GM19372 (cell line): ENCODE measurements around the gene BCAT1.
A peak's percentile ranks its signal among the peaks of the same experiment; 100 is the strongest.

Source experiments
- ATAC-seq: cut with Tn5 transposase; IDR thresholded peaks from one replicate; pipeline ENCODE4 v1.9.1; 2021; ENCODE audit warnings: mild to moderate bottlenecking, low read depth, moderate library complexity; ENCODE audit not compliant: unreplicated experiment

Gene BCAT1

DNA sequence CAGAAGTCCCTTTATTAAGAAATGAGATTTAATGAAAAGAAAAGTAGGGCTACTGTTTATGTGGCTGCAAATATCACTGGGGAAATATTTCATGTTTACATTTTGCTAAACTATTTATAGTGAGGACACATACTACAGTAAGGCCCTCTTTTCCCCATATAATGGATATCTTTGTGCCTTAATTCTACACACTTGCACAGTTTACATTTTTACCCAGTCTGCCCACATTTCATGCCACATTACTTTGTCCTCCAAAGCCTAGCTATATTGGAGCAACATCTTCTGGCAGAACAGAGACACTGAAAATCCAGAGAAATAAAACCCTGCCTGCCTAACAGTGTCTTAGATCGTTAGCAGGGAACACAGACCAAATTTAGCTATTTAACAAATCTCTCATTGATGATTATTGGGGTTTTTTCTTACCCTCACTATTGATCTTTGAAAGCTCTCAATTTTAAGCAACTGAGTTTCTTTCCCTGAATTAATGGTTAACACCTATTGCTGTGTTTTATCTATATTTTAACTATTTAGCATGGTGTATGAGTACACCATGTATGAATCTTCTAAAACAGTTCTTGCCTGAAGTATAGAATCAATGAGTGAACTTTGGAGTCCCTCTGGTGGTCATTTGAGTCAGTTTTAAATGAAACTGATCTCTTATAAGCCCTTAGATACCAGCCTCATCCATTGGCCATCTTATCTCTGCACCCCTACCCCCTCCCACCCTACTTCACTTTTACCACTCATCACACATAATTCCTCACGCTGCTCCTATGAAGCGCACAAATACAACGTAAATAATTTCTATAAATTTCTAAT lies 170.2 kb downstream of the BCAT1 start:
- ATAC-seq: peak; percentile 71

DNA sequence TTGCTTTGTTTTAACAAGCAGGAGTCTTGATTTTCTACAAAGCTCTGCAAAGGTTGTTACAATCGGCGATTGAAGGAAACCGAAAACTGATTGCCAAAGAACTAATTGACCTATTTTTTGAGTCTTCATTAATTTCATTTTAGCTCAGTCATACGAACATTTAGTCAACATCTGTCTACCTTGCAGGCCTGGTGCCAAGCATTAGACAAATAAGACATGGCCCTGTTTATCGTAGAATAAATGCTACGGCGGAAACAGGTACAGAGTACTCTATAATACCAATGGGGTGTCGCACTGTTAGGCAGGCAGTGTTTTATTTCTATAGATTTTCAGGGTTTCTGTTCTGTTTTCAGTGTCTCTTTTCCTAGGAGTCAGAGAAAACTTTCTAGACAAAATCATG lies 171.5 kb downstream of the BCAT1 start:
- no peak for ATAC-seq

DNA sequence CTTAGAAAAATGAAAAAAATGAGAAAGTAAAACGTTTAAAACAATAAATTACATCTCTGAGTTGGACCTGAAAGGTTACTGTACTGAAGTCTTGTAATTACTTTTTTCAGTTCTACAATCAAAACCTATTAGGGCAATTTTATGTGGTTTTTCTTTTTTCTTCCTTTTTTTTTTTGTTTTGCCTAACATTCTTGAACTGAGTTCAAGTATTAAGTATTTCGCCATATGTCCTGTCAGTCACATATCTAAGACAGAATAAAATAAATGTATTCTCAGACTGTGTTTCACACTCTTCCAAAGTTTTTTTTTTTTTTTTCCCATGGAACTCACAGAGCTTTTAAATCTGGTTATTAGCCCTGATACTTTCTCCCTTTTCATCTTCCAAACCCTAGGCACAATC lies 172.0 kb downstream of the BCAT1 start:
- ATAC-seq: no peak

DNA sequence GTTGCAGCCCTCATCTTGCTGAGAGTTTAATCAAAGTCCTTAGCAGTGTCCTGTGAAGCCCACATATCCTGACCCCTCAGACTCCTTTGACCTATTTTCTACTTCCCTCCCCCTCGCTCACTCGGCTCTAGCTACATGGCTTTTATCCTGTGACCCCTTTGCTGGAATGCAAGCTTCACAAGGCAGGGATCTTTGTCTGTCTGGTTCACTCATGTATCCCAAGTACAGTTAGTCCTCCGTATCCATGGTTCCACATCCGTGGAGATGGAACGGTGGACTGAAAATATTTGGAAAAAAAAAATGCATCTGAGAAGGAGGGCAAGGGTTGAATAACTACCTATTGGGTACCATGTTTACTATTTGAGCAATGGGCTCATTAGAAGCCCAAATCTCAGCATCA lies 173.8 kb downstream of the BCAT1 start:
- ATAC-seq: no peak

DNA sequence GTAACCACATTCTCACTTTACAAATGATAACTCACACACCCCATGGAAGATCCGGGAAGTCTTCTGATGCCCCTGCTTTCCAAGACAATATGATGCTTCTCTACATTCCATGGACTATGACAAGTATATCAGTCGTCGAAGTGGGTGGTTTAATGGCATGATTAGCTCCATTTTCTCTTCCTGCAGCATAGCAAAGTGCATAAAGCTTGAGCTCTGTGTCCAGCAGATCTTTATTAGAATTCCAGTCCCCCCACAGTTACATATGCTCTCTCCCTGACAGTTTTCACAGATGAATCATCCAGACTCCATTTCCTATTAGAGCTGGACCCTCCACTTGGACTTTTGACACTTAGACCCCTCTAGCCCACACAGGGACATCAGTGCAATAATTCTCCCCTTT lies 174.9 kb downstream of the BCAT1 start:
- ATAC-seq: no peak

DNA sequence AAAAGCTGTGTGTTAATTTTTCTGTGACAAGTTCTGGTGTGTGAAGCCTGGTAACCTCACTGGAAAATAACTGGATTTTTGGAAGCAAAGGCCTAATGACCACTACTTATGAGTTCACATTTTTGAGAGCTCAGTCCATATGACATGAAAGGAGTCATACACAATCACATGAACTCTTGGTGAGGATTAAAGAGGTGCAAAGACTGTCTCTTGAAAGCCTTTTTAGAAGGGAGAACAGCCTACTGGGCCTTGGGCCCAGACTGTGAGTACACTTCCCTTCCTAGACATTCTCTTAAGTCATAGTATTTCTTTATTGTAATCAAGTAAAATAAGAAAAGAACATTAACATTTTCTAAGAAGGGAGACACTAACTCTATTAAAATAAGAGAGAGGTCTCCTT lies 176.1 kb downstream of the BCAT1 start:
- ATAC-seq: no peak

DNA sequence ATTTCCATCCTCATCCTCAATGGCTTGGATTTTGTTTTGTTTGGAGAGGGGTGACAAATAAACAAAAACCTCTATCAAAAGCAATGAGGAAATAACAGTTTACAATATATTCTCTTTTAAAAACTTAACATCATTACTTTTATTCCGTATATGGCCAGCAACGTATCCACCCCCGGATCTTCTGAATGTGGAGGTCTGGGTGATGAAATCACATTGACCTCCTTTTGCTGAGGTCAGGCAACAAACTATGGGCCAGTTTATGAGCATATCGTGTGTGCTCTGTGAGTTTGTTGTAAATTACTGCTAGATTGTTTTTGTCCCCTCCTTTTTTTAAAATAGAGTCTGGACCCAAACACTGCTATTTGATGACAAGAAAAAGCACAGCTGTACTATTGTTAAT lies 178.1 kb downstream of the BCAT1 start:
- ATAC-seq: no peak

DNA sequence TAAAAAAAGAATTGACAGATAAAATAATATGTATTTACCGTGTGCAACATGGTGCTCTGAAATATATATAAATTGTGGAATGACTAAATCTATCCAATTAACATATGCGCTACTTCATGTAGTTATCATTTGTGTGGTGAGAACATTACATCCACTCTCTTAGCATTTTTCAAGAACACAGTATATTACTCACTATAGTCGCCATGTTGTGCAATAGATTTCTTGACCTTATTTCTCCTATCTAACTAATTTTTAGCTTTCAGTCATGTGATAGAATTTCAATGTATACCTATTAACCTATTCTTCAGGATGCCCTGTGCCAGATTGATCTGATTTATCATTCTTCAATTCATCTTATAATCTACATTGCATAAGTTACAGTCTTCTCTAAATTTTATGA lies 178.6 kb downstream of the BCAT1 start:
- no peak for ATAC-seq

DNA sequence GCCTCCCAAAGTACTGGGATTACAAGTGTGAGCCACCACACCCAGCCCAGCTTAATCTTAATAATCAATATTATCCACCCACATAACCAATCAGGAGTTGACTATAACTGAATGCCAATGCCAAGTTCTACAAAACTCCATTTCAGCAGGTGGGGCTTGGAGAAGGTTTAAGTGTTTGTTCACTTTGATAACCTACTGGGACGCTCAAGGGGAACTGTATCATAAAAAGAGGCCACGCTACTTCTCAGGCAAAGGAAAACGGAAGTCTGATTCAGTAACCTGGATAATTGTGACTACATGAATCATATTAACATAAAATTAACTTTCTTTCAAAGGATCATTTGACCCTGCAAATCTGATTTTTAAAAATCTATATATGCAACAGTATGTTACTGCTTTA lies 179.2 kb downstream of the BCAT1 start:
- no peak for ATAC-seq

DNA sequence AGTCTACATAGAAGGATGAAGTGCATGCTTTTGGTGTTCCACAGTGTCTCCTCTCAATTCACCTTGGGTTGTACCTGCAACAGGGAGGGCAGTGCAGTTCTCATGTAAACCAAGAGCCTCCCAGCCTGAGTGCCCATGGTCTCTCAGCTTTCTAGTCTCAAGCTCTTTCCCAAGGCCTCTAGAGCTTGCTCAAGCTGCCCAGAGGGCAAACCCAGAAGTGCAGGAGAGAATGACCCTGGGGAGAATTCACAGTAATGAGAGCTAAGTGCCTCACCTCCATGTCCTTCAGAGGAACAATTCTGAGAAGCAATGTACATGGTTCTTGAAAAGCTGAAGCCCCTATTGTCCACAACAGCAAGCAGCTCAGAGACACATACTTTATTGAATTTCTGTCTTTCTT lies 180.5 kb downstream of the BCAT1 start:
- no peak for ATAC-seq

DNA sequence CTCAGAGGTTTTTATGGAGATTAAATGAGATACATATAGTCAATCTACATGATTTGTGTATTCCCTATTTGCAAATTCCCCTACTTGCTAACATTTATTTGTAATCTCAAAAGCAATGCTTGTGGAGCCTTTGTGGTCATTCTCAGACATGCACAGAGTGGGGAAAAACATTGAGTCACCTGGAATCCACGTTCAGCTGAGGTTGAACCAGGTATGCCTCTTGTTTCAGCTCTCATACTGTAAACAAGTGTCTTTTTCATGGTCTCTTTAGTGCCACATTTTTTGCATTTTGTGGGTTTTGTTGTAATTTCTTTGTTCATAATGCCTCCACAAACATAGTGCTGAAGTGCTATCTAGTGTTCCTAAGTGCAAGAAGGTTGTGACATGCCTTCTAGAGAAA lies 181.9 kb downstream of the BCAT1 start:
- no peak for ATAC-seq

DNA sequence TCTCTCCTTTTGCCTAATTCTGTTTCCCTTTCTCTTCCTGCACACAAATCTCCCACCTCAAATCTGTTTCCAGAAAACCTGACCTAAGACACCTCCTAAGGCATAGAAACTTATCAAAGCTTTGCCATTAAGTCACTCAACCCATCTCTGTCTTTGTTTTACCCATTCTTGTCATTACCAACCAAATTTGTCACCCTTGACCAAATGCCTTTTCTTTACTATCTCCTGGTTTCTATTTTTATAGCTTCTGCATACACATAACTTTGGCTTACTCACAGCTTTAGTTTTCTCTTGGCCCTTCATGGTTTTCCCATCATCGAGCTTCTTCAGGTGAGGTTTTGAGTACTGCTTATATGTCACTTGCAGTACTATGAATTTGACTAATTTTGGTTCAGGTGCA lies 184.2 kb downstream of the BCAT1 start:
- no peak for ATAC-seq

DNA sequence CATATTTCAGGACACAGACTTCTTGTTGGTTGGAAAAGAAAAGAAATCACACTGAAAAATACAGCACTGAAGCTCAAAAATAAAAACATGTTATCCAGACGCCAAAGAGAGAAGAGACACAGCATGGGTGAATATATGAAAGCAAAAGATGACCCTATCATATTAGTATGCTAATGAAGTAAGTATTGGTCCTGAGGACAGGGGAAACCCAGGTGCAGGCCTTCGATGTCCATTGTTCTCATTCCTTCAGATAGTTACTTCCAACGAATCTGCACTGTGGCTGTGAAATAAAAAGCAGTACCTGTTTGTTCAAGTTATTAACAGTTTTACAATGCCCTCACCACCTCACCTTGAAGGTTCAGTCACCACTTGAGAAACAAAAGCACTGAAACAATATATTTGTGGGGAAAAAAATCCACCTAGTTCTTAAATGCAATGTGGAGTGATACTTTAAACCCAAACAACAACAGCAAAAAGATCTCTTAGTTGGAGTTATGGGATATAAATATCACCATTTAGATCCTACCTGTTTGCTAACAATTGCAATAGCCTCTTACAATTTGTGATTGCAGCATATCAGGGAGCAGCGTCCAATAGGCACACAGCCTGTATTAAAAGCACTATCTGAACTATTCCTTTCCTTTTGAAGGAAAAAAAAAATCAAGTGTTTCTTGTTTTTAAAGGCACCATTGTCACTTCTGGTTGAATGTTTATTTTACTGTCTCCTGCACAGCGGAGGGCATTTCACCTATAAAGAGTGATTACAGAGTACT lies 188.1 kb downstream of the BCAT1 start:
- ATAC-seq: no peak

DNA sequence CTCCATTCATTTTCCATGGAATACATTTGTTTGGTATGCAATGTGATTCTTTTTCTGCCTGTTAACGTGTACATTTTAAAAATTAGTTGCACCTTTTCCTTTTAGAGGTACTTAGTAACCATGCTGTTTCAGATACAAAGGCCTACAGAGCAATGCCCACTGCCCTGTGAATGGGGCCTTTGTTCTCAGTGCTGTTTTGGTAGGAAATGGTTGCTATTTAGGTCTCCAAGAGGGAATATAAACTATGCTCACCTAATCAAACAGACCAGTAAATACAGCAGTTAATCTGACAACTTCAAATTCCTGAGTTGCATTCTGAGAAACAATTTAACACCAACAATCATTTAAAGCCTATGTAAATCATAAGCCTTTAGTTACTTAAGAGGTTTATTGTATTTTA lies 188.7 kb downstream of the BCAT1 start:
- ATAC-seq: no peak
